HUES48 (cell line): Measurements from ENCODE around the gene MACROD2.

Source experiments
- H3K27ac ChIP-seq: one replicate; pipeline ENCODE4 v1.7.0; 2013; ENCODE audit warnings: low read depth, low read length, inconsistent platforms
- H3K27me3 ChIP-seq: 2 replicates; pipeline ENCODE4 v1.6.1; 2013; ENCODE audit warnings: mild to moderate bottlenecking, low read length; ENCODE audit not compliant: control insufficient read depth, insufficient read depth
- H3K36me3 ChIP-seq: 2 replicates; pipeline ENCODE4 v1.6.1; 2013; ENCODE audit warnings: low read length; ENCODE audit not compliant: control insufficient read depth, insufficient read depth
- H3K4me1 ChIP-seq: 2 replicates; pipeline ENCODE4 v1.6.1; 2013; ENCODE audit warnings: mild to moderate bottlenecking, low read length; ENCODE audit not compliant: control insufficient read depth, insufficient read depth
- H3K4me3 ChIP-seq: 2 replicates; pipeline ENCODE4 v1.5.1; 2013; ENCODE audit warnings: mild to moderate bottlenecking, low read depth, low read length
- H3K9ac ChIP-seq: 2 replicates; pipeline ENCODE4 v1.6.1; 2013; ENCODE audit warnings: mild to moderate bottlenecking, low read depth, low read length, moderate library complexity
- H3K9me3 ChIP-seq: 2 replicates; pipeline ENCODE4 v1.6.1; 2013; ENCODE audit warnings: low read length; ENCODE audit not compliant: control insufficient read depth, insufficient read depth

Gene MACROD2

DNA sequence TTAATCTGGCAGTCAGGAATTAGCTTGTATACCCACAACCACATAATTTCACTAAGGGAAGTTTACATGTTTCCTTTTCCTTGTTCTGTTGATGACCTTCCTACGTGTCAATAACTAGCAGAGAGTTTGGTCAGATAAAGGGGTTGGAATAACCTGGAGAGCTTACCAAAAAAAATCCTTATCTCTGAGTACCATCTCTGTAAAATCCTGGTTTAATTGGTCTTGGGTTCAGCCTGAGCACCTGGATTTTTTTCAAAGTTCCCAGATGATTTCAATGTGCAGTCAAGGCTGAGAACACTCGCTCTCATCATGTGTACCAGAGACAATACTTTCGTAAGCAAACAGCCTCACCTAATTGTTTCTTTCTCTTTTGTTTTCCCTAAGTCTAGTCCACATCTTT is 825.9 kb downstream of the MACROD2 start:
- H3K27ac ChIP-seq: no peak overlapping the region
- H3K9ac ChIP-seq: no peak overlapping the region
- no peak overlapping the region for H3K4me3 ChIP-seq
- no peaks in the 10 kb centered on the region for H3K4me1 ChIP-seq
- no peaks in the 10 kb centered on the region for H3K36me3 ChIP-seq
- no peaks in the 10 kb centered on the region for H3K9me3 ChIP-seq
- H3K27me3 ChIP-seq: no peaks in the 10 kb centered on the region

DNA sequence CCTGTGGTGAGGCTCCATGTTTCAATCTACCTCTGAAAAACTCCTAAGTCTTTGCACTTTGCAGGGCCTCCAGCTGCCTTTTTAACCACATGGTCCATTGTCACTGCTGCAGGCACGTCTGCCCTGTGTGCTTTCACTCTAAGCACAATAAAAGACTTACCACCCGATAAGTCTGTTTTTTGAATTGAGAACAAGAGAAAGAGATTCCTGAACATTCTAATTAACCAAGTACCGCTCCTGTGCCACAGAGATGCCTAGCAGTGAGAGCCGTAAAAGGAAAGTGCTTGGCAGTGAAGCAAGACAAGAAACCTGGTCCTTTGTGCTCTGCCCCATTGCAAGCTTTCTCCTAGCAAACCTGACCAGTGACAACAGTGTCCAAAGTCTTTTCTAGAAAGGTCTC is 829.7 kb downstream of the MACROD2 start:
- no peaks in the 10 kb centered on the region for H3K27me3 ChIP-seq
- no peak overlapping the region for H3K27ac ChIP-seq
- no peaks in the 10 kb centered on the region for H3K36me3 ChIP-seq

DNA sequence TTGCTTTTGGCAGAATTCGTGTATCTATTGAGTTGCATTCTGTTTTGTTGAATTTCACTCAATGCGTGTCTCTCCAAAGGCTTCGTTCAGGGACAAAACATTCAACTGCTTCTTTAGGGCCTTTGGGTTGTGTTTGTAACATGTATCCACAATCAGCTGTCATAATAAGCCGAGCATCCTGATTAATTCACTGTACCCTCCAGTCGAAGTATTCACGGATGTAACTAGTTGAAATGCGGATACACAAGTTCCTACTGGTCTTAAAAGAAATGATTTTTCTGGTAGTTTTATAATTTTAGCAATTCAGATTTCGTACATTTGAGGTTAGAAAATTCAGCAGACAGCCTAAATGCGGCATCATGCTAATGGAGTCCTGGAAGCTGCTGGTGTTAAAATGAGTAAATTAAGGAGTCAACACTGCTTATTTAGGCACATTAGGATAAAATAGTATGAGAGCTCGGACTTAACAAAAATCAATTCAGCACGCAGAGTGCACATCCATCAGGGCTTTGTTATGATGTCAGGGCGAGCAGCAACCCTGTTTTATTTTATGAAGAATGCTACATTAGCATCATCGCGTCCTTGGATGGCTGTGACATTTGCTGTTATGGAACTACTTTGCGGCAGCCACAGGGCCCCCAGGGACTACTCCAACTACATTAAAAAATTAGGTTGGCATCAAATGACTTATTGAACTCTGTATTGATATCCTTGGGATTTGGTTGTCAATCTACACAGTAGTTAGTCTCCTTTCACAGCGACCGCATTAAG is 831.4 kb downstream of the MACROD2 start:
- Histone ChIP-seq H3K4me1 (no peaks in the 10 kb centered on the region), H3K36me3 (no peaks in the 10 kb centered on the region), H3K27ac (no peak overlapping the region), H3K9me3 (no peaks in the 10 kb centered on the region), H3K9ac (no peak overlapping the region), H3K27me3 (no peaks in the 10 kb centered on the region), H3K4me3 (no peak overlapping the region)

More for the DNA sequence above, 829.7 kb downstream of the MACROD2 start:
- Histone ChIP-seq H3K9ac (no peak overlapping the region), H3K4me1 (no peaks in the 10 kb centered on the region), H3K9me3 (no peaks in the 10 kb centered on the region), H3K4me3 (no peak overlapping the region)

DNA sequence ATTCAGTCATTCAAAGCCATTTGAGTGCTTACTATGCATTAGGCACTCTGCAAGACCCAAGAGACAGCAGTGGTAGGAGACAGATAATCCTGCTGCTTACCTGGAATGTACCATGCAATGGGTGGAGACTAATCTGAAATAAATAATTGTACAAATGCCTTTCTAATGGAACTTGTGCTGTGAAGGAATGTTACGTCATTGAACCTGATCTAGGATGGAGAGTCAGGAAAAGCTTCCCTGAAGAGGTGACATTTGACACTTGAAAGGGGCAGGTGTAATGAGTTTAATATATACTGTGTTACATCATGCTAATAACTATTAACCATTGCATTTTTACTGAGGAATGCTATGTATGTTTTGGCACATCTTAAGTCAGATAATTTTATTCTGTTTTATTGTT is 833.1 kb downstream of the MACROD2 start:
- Histone ChIP-seq H3K4me3 (no peak overlapping the region), H3K36me3 (no peaks in the 10 kb centered on the region), H3K27ac (no peak overlapping the region), H3K27me3 (no peaks in the 10 kb centered on the region), H3K4me1 (no peaks in the 10 kb centered on the region), H3K9ac (no peak overlapping the region), H3K9me3 (no peaks in the 10 kb centered on the region)

DNA sequence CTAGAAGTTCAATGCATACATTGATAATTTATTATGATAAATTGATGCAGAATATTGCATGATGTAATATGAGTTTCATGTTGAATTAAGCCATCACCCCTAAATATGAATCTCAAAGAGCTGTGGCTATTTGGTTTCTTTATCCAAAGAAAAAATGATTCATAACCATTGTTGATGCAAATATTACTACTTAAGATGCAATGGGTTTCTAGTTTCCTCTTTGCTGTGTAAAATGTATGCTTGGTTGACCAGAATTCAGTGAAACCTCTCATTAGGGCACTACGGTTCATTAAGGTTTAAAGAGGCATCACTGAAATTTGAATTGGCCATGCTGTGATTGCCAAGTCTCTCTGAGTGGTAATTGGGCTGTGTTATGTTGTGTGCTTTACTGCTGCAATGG is 834.6 kb downstream of the MACROD2 start:
- Histone ChIP-seq H3K4me1 (0 out of 2 replicates have a peak, but pooled peaks cover 4% of the 10 kb centered on the region), H3K27me3 (no peaks in the 10 kb centered on the region), H3K4me3 (no peak overlapping the region), H3K9me3 (no peaks in the 10 kb centered on the region), H3K27ac (no peak overlapping the region), H3K9ac (no peak overlapping the region), H3K36me3 (no peaks in the 10 kb centered on the region)

DNA sequence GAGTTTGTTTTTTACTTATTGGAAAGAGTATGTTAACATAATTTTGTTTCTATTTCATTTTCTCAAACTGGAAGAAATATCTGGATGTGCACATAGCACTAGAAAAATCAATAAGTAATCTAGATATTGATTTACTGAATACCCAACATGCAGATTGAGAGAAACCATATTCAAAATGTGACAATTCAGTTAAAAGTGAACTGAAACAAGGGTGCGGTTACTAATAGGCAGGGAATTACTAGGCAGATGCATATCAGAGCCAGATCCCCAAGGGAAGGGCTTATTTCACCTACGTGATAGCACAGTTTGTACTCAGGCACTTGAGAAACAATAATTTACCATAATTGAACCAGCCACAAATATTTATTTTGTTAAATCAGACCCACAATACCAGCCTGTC is 835.1 kb downstream of the MACROD2 start:
- H3K36me3 ChIP-seq: no peaks in the 10 kb centered on the region
- H3K27ac ChIP-seq: no peak overlapping the region
- no peaks in the 10 kb centered on the region for H3K27me3 ChIP-seq
- no peak overlapping the region for H3K4me3 ChIP-seq
- no peaks in the 10 kb centered on the region for H3K9me3 ChIP-seq
- H3K9ac ChIP-seq: no peak overlapping the region
- H3K4me1 ChIP-seq: 0 out of 2 replicates have a peak, but pooled peaks cover 4% of the 10 kb centered on the region

DNA sequence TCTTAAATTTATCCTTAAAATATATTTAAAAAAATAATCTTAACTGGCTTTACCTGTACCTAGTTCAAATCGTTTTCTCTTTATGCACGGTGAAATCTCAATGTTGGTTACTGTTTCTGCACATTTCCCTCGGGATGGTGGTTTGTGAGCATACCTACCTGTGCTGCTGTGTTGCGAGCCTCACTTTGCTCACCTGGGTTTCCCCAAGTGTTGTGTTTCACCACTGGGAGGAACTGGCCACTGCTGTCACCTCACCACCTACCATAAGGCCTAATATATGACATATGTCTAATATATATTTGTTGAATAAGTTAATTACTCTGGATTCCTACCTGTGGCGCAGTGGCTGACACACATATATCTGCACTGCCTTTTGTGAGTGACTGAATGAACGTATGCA is 835.6 kb downstream of the MACROD2 start:
- H3K36me3 ChIP-seq: no peaks in the 10 kb centered on the region
- 0 out of 2 replicates have a peak, but pooled peaks cover 4% of the 10 kb centered on the region for H3K4me1 ChIP-seq
- no peak overlapping the region for H3K4me3 ChIP-seq
- H3K27me3 ChIP-seq: no peaks in the 10 kb centered on the region
- H3K9me3 ChIP-seq: no peaks in the 10 kb centered on the region
- H3K27ac ChIP-seq: no peak overlapping the region
- no peak overlapping the region for H3K9ac ChIP-seq

DNA sequence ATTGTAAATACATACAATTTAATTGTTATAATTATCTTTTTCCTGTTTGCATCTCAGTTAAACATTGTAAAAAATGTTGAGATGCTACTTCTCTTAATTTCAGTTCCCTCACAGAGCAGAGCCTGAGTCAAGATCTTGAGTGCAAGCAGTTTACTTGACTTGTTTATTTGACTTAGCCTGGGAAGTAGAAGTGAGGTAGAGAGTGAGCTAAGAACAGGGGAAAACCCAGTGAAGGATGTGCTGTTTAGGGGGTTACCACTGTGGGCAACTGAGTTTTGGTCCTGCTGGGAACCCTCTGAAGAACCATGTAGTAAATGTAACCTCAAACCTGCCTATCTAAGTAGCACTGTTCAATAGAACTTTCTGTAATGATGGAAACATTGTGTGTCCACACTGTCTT is 837.3 kb downstream of the MACROD2 start:
- Histone ChIP-seq H3K9ac (no peak overlapping the region), H3K36me3 (no peaks in the 10 kb centered on the region), H3K9me3 (no peaks in the 10 kb centered on the region), H3K27ac (no peak overlapping the region), H3K4me1 (0 out of 2 replicates have a peak, but pooled peaks cover 4% of the 10 kb centered on the region), H3K4me3 (no peak overlapping the region), H3K27me3 (no peaks in the 10 kb centered on the region)

DNA sequence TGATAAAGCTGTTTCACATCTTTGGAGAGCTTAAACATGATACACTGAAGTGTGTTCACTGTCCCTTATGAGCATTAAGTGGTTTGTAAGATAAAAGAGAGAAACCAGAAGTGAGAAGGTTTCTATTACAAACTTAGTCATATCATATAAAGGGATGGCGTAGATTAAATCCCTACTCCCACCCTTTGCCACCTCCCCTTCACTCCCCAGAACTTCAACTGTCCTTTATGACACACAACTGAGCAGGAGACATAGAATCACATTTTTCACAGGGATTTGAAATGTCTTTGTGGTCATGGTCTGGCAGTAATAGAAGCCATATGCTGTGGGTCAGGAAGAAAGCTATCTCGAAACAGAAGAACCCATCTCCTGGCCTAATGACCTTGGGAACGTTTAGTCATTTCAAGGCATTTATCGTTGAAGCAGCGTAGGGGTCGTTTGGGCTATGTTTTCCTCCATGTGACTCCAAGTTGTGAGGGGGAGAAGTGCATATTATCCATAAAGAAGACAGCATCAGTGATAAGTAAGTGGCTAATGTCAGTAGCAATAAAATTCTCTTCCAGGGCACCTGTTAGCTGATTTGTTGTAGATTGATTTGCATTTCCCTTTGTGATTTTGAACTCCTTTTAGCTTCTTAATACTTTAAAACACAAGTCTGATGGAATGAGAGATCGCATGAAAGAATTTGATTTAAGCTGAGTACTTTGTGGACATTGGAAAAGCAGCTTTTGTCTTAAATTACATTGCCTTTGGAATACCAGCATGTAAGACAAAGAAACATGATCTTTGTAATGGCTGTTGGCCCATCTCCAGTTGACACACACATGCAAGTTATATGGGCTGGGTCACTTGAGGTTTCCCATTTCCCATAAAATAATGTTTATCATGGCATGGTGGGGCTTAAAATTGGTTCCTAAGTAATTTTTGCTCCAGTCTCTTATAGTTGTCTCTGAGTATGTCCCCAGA is 843.6 kb downstream of the MACROD2 start:
- Histone ChIP-seq H3K9me3 (no peaks in the 10 kb centered on the region), H3K27ac (no peak overlapping the region), H3K4me1 (peaks cover 3% of the 10 kb centered on the region; the same call in 1 of the 2 replicates), H3K27me3 (no peaks in the 10 kb centered on the region), H3K4me3 (no peak overlapping the region), H3K9ac (no peak overlapping the region), H3K36me3 (no peaks in the 10 kb centered on the region)

DNA sequence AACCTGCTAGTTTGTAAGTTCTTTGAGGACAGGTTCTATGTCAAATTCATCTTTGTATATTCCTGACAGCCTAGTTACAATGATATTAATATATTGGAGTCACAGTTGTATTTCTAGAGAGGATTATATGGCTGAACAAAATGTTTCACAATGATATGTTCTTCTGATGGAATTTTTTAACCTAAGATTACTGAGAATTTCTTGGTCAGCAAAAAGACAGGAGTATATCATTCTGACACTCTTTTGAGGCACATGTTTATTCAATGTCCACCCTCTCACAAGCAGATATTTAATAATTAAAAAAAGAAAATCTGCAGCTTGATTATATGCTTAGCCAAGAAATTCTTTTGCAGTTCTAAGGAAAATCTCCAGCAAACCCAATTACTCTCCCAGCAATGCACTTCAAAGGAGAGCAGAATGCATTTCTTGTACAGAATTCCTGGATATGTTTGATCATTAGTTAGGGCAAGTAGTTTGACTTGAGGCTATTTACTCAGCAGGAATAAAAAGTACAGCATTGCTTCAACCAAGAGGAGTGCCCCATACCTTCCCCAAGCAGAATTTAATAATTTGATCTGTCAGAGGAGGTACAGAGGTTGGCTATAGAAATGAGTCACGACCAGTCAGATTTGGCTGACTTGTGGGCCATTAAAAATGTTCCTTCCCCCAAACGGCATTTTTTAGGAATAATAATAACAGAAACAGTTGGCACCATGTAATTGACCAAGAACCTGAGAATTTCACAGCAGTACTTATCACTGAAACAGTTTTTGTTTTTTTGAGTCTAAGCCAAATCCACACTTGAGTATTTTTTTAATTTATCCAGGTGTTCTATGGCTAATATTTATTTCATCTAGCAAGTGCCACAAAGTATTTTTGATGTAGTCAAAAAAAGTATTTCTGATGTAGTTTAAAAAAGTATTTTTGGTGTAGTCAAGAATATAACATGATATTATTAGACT is 850.2 kb downstream of the MACROD2 start:
- no peak overlapping the region for H3K9ac ChIP-seq
- no peaks in the 10 kb centered on the region for H3K36me3 ChIP-seq
- no peaks in the 10 kb centered on the region for H3K9me3 ChIP-seq
- H3K27me3 ChIP-seq: no peaks in the 10 kb centered on the region
- H3K27ac ChIP-seq: no peak overlapping the region
- H3K4me3 ChIP-seq: no peak overlapping the region
- no peaks in the 10 kb centered on the region for H3K4me1 ChIP-seq
